Measurements from ENCODE around the gene COL18A1. TPM values are rescaled to one million over a fixed set of nuclear protein-coding genes. Genes with fewer than 3 reads are reported as not detected.
A peak's percentile ranks its signal among the peaks of the same experiment; 100 is the strongest.
"Not testable (repeated sequence)": the region's sequence is repeated elsewhere in the genome, so short reads cannot be mapped to it uniquely, and the experiment has no call there.

Gene COL18A1
- total RNA-seq, 1 donor from 2014 or later, result 52.6 TPM

- Mint-ChIP-seq H3K36me3 (peaks cover 14% of the 10 kb centered on the region), H3K4me1 (no peaks in the 10 kb centered on the region), H3K27me3 (ENCODE audit: insufficient read depth, low read depth) (peaks cover 4% of the 10 kb centered on the region), H3K9me3 (no peaks in the 10 kb centered on the region), H3K4me3 (no peak overlapping the region), H3K27ac (no peak overlapping the region)
- H3K9ac ChIP-seq, result no peak overlapping the region
- H3K36me3 ChIP-seq, result no peaks in the 10 kb centered on the region
- no peaks in the 10 kb centered on the region for H3K79me2 ChIP-seq (ENCODE audit: low read depth)
- no peaks in the 10 kb centered on the region for H3K4me1 ChIP-seq
- H4K20me1 ChIP-seq (ENCODE audit: low read depth), result no peaks in the 10 kb centered on the region
- H3F3A ChIP-seq (ENCODE audit: low read depth), result no peaks in the 10 kb centered on the region
- no peaks in the 10 kb centered on the region for H3K9me3 ChIP-seq (ENCODE audit: low read depth)
- H3K27me3 ChIP-seq, result no peaks in the 10 kb centered on the region
- H3K4me2 ChIP-seq, result no peak overlapping the region
- no peak overlapping the region for H3K27ac ChIP-seq
- no peak for DNase-seq (ENCODE audit: low spot score)
- TF ChIP-seq EZH2 (IDR thresholded peaks at IDR 0.05) (no peak), CTCF (IDR thresholded peaks at IDR 0.05) (no peak), EZH2phosphoT487 (IDR thresholded peaks at IDR 0.05) (no peak)
- no peak overlapping the region for H2AFZ ChIP-seq (replicated peaks)
- H3K4me3 ChIP-seq, result no peak overlapping the region
Measured at GRCh38 chr21:45498646-45499000, 93.7 kb downstream of the COL18A1 start.

GRCh38 chr21:45499201-45499750 lies 94.3 kb downstream of the COL18A1 start:
- Histone ChIP-seq H3K36me3 (no peaks in the 10 kb centered on the region), H3F3A (ENCODE audit: low read depth) (no peaks in the 10 kb centered on the region), H3K9ac (no peak overlapping the region), H3K4me2 (no peak overlapping the region), H3K27me3 (no peaks in the 10 kb centered on the region), H3K9me3 (ENCODE audit: low read depth) (no peaks in the 10 kb centered on the region), H4K20me1 (ENCODE audit: low read depth) (no peaks in the 10 kb centered on the region), H3K79me2 (ENCODE audit: low read depth) (no peaks in the 10 kb centered on the region), H3K27ac (no peak overlapping the region), H3K4me1 (no peaks in the 10 kb centered on the region), H3K4me3 (no peak overlapping the region), H2AFZ (replicated peaks) (no peak overlapping the region)
- TF ChIP-seq EZH2phosphoT487 (IDR thresholded peaks at IDR 0.05) (no peak), CTCF (IDR thresholded peaks at IDR 0.05) (no peak), EZH2 (IDR thresholded peaks at IDR 0.05) (no peak)
- H3K27ac Mint-ChIP-seq, result no peak overlapping the region
- H3K27me3 Mint-ChIP-seq (ENCODE audit: insufficient read depth, low read depth), result peaks cover 4% of the 10 kb centered on the region
- H3K4me1 Mint-ChIP-seq, result no peaks in the 10 kb centered on the region
- no peak for DNase-seq (ENCODE audit: low spot score)
- H3K36me3 Mint-ChIP-seq, result peaks cover 14% of the 10 kb centered on the region
- no peaks in the 10 kb centered on the region for H3K9me3 Mint-ChIP-seq
- peak overlapping the region; percentile 28 for H3K4me3 Mint-ChIP-seq

GRCh38 chr21:45499970-45500577 lies 95.1 kb downstream of the COL18A1 start:
- H3K9ac ChIP-seq, result no peak overlapping the region
- Mint-ChIP-seq H3K27ac (no peak overlapping the region), H3K9me3 (no peaks in the 10 kb centered on the region), H3K4me3 (no peak overlapping the region), H3K36me3 (peaks cover 14% of the 10 kb centered on the region), H3K4me1 (no peaks in the 10 kb centered on the region), H3K27me3 (ENCODE audit: insufficient read depth, low read depth) (peaks cover 4% of the 10 kb centered on the region)
- no peak overlapping the region for H2AFZ ChIP-seq (replicated peaks)
- no peaks in the 10 kb centered on the region for H3K79me2 ChIP-seq (ENCODE audit: low read depth)
- DNase-seq (ENCODE audit: low spot score), result no peak
- TF ChIP-seq EZH2 (IDR thresholded peaks at IDR 0.05) (no peak), CTCF (IDR thresholded peaks at IDR 0.05) (no peak), EZH2phosphoT487 (IDR thresholded peaks at IDR 0.05) (no peak)
- H3K4me3 ChIP-seq, result no peak overlapping the region
- H3K4me1 ChIP-seq, result no peaks in the 10 kb centered on the region
- no peaks in the 10 kb centered on the region for H3F3A ChIP-seq (ENCODE audit: low read depth)
- H3K27me3 ChIP-seq, result no peaks in the 10 kb centered on the region
- H4K20me1 ChIP-seq (ENCODE audit: low read depth), result no peaks in the 10 kb centered on the region
- H3K36me3 ChIP-seq, result no peaks in the 10 kb centered on the region
- no peaks in the 10 kb centered on the region for H3K9me3 ChIP-seq (ENCODE audit: low read depth)
- H3K27ac ChIP-seq, result no peak overlapping the region
- H3K4me2 ChIP-seq, result no peak overlapping the region

GRCh38 chr21:45501081-45502005 lies 96.4 kb downstream of the COL18A1 start:
- not testable (repeated sequence) for H3K36me3 ChIP-seq; H3K27me3 Mint-ChIP-seq (ENCODE audit: insufficient read depth, low read depth); H3K9me3 Mint-ChIP-seq; H3K4me3 Mint-ChIP-seq; H3K27ac Mint-ChIP-seq; H4K20me1 ChIP-seq (ENCODE audit: low read depth); H3K9ac ChIP-seq; H3K27ac ChIP-seq; H3K4me1 Mint-ChIP-seq; H3K4me3 ChIP-seq; H3K4me1 ChIP-seq; H3K79me2 ChIP-seq (ENCODE audit: low read depth); H2AFZ ChIP-seq (replicated peaks); H3K9me3 ChIP-seq (ENCODE audit: low read depth); DNase-seq (ENCODE audit: low spot score); H3K4me2 ChIP-seq; H3F3A ChIP-seq (ENCODE audit: low read depth); H3K27me3 ChIP-seq
- H3K36me3 Mint-ChIP-seq, result peaks cover 14% of the 10 kb centered on the region
